BE2C (cell line): Measurements from ENCODE around the gene LENG1.
A peak's percentile ranks its signal among the peaks of the same experiment; 100 is the strongest.

ENCODE experiments used
- DNase-seq: peaks from one replicate; pipeline ENCODE4 v3.0.0-alpha.2; 2020
- H3K27me3 ChIP-seq: fragments of 250-450 bp; sonication (Bioruptor Pico); 2 replicates; pipeline ENCODE4 v1.5.1; 2020; ENCODE audit warnings: mild to moderate bottlenecking
- H3K36me3 ChIP-seq: fragments of 250-450 bp; sonication (Bioruptor Pico); 2 replicates; pipeline ENCODE4 v1.5.1; 2020; ENCODE audit warnings: mild to moderate bottlenecking
- H3K4me1 ChIP-seq: fragments of 250-450 bp; sonication (Bioruptor Pico); 2 replicates; pipeline ENCODE4 v1.5.1; 2020
- H3K4me3 ChIP-seq: 2 replicates; pipeline ENCODE4 v1.5.1; 2011; ENCODE audit warnings: low read depth, low read length
- H3K9me3 ChIP-seq: fragments of 250-450 bp; sonication (Bioruptor Pico); 2 replicates; pipeline ENCODE4 v1.5.1; 2020
- CTCF ChIP-seq: IDR thresholded peaks from 2 replicates; pipeline ENCODE4 v1.5.1; 2012; ENCODE audit warnings: mild to moderate bottlenecking, low read depth, low read length

Gene LENG1

GRCh38 chr19:54169149-54169740 lies 9.7 kb upstream of the LENG1 start:
- no peak for TF ChIP-seq CTCF
- no peaks in the 10 kb centered on the region for H3K4me1 ChIP-seq

GRCh38 chr19:54168174-54168917 lies 8.8 kb upstream of the LENG1 start:
- Histone ChIP-seq H3K27me3 (peaks cover 6% of the 10 kb centered on the region; the same call in 1 of the 2 replicates), H3K4me1 (no peaks in the 10 kb centered on the region), H3K9me3 (no peaks in the 10 kb centered on the region), H3K4me3 (no peak overlapping the region), H3K36me3 (no peaks in the 10 kb centered on the region)
- DNase-seq, result peak; percentile 94
- TF ChIP-seq CTCF, result peak; percentile 89

More at GRCh38 chr19:54169149-54169740, 9.7 kb upstream of the LENG1 start:
- H3K27me3 ChIP-seq, result peaks cover 9% of the 10 kb centered on the region; the same call in 1 of the 2 replicates
- H3K9me3 ChIP-seq, result no peaks in the 10 kb centered on the region
- H3K4me3 ChIP-seq, result no peak overlapping the region
- no peak for DNase-seq
- H3K36me3 ChIP-seq, result no peaks in the 10 kb centered on the region

GRCh38 chr19:54165222-54165621 lies 5.7 kb upstream of the LENG1 start:
- no peaks in the 10 kb centered on the region for H3K9me3 ChIP-seq
- H3K27me3 ChIP-seq, result no peaks in the 10 kb centered on the region; the same call in 1 of the 2 replicates
- H3K4me3 ChIP-seq, result no peak overlapping the region
- no peaks in the 10 kb centered on the region for H3K36me3 ChIP-seq
- H3K4me1 ChIP-seq, result no peaks in the 10 kb centered on the region
- TF ChIP-seq CTCF, result no peak
- DNase-seq, result no peak

GRCh38 chr19:54164369-54165068 lies 5.0 kb upstream of the LENG1 start:
- Histone ChIP-seq H3K4me3 (no peak overlapping the region), H3K4me1 (no peaks in the 10 kb centered on the region), H3K9me3 (no peaks in the 10 kb centered on the region), H3K36me3 (no peaks in the 10 kb centered on the region), H3K27me3 (no peaks in the 10 kb centered on the region; the same call in 1 of the 2 replicates)
- no peak for TF ChIP-seq CTCF
- DNase-seq, result peak; percentile 42

GRCh38 chr19:54162884-54163283 lies 3.4 kb upstream of the LENG1 start:
- DNase-seq, result no peak
- H3K4me3 ChIP-seq, result no peak overlapping the region
- no peak for TF ChIP-seq CTCF
- H3K9me3 ChIP-seq, result no peaks in the 10 kb centered on the region
- H3K27me3 ChIP-seq, result no peaks in the 10 kb centered on the region
- H3K4me1 ChIP-seq, result no peaks in the 10 kb centered on the region
- H3K36me3 ChIP-seq, result peaks cover 3% of the 10 kb centered on the region; the same call in 1 of the 2 replicates
